Tibial nerve (tissue), 4 donors: ENCODE results near the gene SNAI3.

Experiments used
- CTCF ChIP-seq, 5 experiments: fragments of 200-600 bp in 3 of 5; fragments of 450-650 bp in 2 of 5; sonication (generic) in 3 of 5; IDR thresholded peaks; one replicate each; pipeline ENCODE4 v1.5.1; 2016 to 2019; ENCODE audit warnings: antibody characterized with exemption in 5 of 5, mild to moderate bottlenecking in 3 of 5, moderate library complexity in 2 of 5
- EP300 ChIP-seq, 2 donors: sonication (generic); formaldehyde crosslinking; IDR thresholded peaks; one replicate each; pipeline ENCODE4 v1.6.1; 2017; ENCODE audit warnings: antibody characterized with exemption in 2 of 2, mild to moderate bottlenecking in 1 of 2
- POLR2A ChIP-seq, 2 donors: fragments of 450-650 bp; IDR thresholded peaks; one replicate each; pipeline ENCODE4 v1.6.1; 2017; ENCODE audit warnings: antibody characterized with exemption in 2 of 2, mild to moderate bottlenecking in 2 of 2, moderate library complexity in 2 of 2

GRCh38 chr16:88699180-88699579 lies 12.9 kb upstream of the SNAI3 start:
- no peak for TF ChIP-seq EP300 (IDR thresholded peaks at IDR 0.05)
- no peak for TF ChIP-seq CTCF (IDR thresholded peaks at IDR 0.05)
- TF ChIP-seq POLR2A (IDR thresholded peaks at IDR 0.05) = no peak
